Liver (tissue), 9 donors: ENCODE data around the gene STEAP3. TPM values are rescaled to one million over a fixed set of nuclear protein-coding genes. Genes with fewer than 3 reads are reported as not detected.

ENCODE experiments used
- DNase-seq: peaks from one replicate; pipeline ENCODE4 v3.0.0-alpha.2; 2017; ENCODE audit warnings: low spot score
- H3K27ac ChIP-seq, 2 donors: one replicate each; pipeline ENCODE4 v1.7.0; 2013; ENCODE audit warnings: inconsistent platforms in 2 of 2, low read length in 2 of 2, control low read depth in 1 of 2, low read depth in 1 of 2, mild to moderate bottlenecking in 1 of 2
- H3K27me3 ChIP-seq, 4 donors: one replicate each; pipeline versions ENCODE4 v1.6.1 to v1.7.0; 2013; ENCODE audit warnings: low read length in 3 of 4, inconsistent platforms in 1 of 4, mild to moderate bottlenecking in 1 of 4, moderate library complexity in 1 of 4; ENCODE audit not compliant: control insufficient read depth in 4 of 4, insufficient read depth in 4 of 4
- H3K36me3 ChIP-seq, 4 donors: one replicate each; pipeline versions ENCODE4 v1.6.1 to v1.7.0; 2013; ENCODE audit warnings: low read length in 3 of 4, mild to moderate bottlenecking in 3 of 4, low read depth in 1 of 4, moderate library complexity in 1 of 4; ENCODE audit not compliant: control insufficient read depth in 4 of 4, insufficient read depth in 3 of 4
- H3K4me1 ChIP-seq, 4 donors: one replicate each; pipeline versions ENCODE4 v1.6.1 to v1.7.0; 2013; ENCODE audit warnings: low read length in 3 of 4, mild to moderate bottlenecking in 3 of 4, moderate library complexity in 1 of 4; ENCODE audit not compliant: control insufficient read depth in 4 of 4, insufficient read depth in 4 of 4
- H3K4me3 ChIP-seq, 3 donors: one replicate each; pipeline versions ENCODE4 v1.6.1 to v1.7.0; 2013; ENCODE audit warnings: low read length in 3 of 3, control low read depth in 1 of 3, low read depth in 1 of 3, mild to moderate bottlenecking in 1 of 3
- H3K9ac ChIP-seq, 2 donors: one replicate each; pipeline ENCODE4 v1.7.0; 2013; ENCODE audit warnings: low read length in 2 of 2, mild to moderate bottlenecking in 2 of 2, moderate library complexity in 2 of 2, control low read depth in 1 of 2, low read depth in 1 of 2
- H3K9me3 ChIP-seq, 4 donors: one replicate each; pipeline versions ENCODE4 v1.6.1 to v1.7.0; 2013; ENCODE audit warnings: low read length in 3 of 4; ENCODE audit not compliant: control insufficient read depth in 4 of 4
- ATF3 ChIP-seq: IDR thresholded peaks from 2 replicates; pipeline ENCODE4 v1.6.1; 2016; ENCODE audit warnings: antibody characterized with exemption
- CTCF ChIP-seq: fragments of 150-350 bp; IDR thresholded peaks from 2 replicates; pipeline ENCODE4 v1.5.1; 2017; ENCODE audit warnings: improper control_type of control experiment, low read depth, low read length; ENCODE audit not compliant: missing input control
- FOXA1 ChIP-seq: IDR thresholded peaks from 2 replicates; pipeline ENCODE4 v1.6.1; 2016; ENCODE audit warnings: antibody characterized with exemption
- FOXA2 ChIP-seq: IDR thresholded peaks from 2 replicates; pipeline ENCODE4 v1.6.1; 2016; ENCODE audit warnings: antibody characterized with exemption
- GABPA ChIP-seq, 2 donors: IDR thresholded peaks in 1 of 2; conservative IDR thresholded peaks in 1 of 2; 2 replicates each; pipeline ENCODE4 v1.6.1; 2016; ENCODE audit warnings: antibody characterized with exemption in 2 of 2, mild to moderate bottlenecking in 1 of 2, moderate library complexity in 1 of 2
- HNF4A ChIP-seq, 2 donors: conservative IDR thresholded peaks; 2 replicates each; pipeline ENCODE4 v1.6.1; 2016; ENCODE audit warnings: antibody characterized with exemption in 2 of 2, mild to moderate bottlenecking in 2 of 2
- HNF4G ChIP-seq: IDR thresholded peaks from 2 replicates; pipeline ENCODE4 v1.6.1; 2016; ENCODE audit warnings: antibody characterized with exemption
- JUND ChIP-seq, 2 donors: IDR thresholded peaks; 2 replicates each; pipeline ENCODE4 v1.6.1; 2016; ENCODE audit warnings: antibody characterized with exemption in 2 of 2
- NR2F2 ChIP-seq: IDR thresholded peaks from 2 replicates; pipeline ENCODE4 v1.6.1; 2016; ENCODE audit warnings: antibody characterized with exemption
- RAD21 ChIP-seq, 2 donors: IDR thresholded peaks; 2 replicates each; pipeline ENCODE4 v1.6.1; 2016; ENCODE audit warnings: antibody characterized with exemption in 2 of 2, mild to moderate bottlenecking in 2 of 2
- REST ChIP-seq: IDR thresholded peaks from 2 replicates; pipeline ENCODE4 v1.6.1; 2016; ENCODE audit warnings: antibody characterized with exemption, mild to moderate bottlenecking
- RXRA ChIP-seq, 2 donors: IDR thresholded peaks; 2 replicates each; pipeline ENCODE4 v1.6.1; 2017 to 2018; ENCODE audit warnings: antibody characterized with exemption in 2 of 2, mild to moderate bottlenecking in 1 of 2
- SP1 ChIP-seq: IDR thresholded peaks from 2 replicates; pipeline ENCODE4 v1.6.1; 2018; ENCODE audit warnings: antibody characterized with exemption, mild to moderate bottlenecking
- YY1 ChIP-seq: IDR thresholded peaks from 2 replicates; pipeline ENCODE4 v1.6.1; 2016; ENCODE audit warnings: antibody characterized with exemption, mild to moderate bottlenecking
- WGBS: extraction: QIAGEN DNeasy Blood & Tissue Kit; methylation state at CpG from one replicate; pipeline ENCODE4 v1.1.7; 2013; 5-methylcytosine and 5-hydroxymethylcytosine counted together
- polyA plus RNA-seq, 2 donors: library from polyadenylated mRNA; stranded (reverse) in 1 of 2; unstranded in 1 of 2; fragments of 200-250 nt in 1 of 2; fragments of >200 nt in 1 of 2; fragmentation: Nextera tagmentation in 1 of 2; extraction: Ambion mirVana in 1 of 2; gene quantifications; one replicate each; pipeline versions ENCODE4 v1.2.1 to v1.2.3, GENCODE V29; 2013 to 2015
- total RNA-seq, 2 donors: library from RNA; depleted of rRNA; stranded (reverse); fragments of >200 nt; gene quantifications; one replicate each; pipeline ENCODE4 v1.2.3, GENCODE V29; 2014
- TF ChIP-seq, protein P1 (sequence below): IDR thresholded peaks from 2 replicates; pipeline ENCODE4 v1.6.1; 2016; ENCODE audit warnings: antibody characterized with exemption
- TF ChIP-seq, protein P2 (sequence below): IDR thresholded peaks from 2 replicates; pipeline ENCODE4 v1.6.1; 2016; ENCODE audit warnings: antibody characterized with exemption
- donor health status: healthy.
- donor health status: healthy.
- donor health status: healthy.
- donor health status: healthy.
- donor health status: healthy.

Gene STEAP3
- total and polyA plus RNA-seq, 4 donors = 44.4 to 158 (median 113) TPM

GRCh38 chr2:119177171-119177837 lies 46.3 kb upstream of the STEAP3 start:
- no peak for TF ChIP-seq SP1
- TF ChIP-seq FOXA1 = no peak
- no peak for TF ChIP-seq FOXA2
- TF ChIP-seq REST = no peak
- no peak for TF ChIP-seq GABPA (IDR thresholded peaks at IDR 0.05 in 1 of 2, conservative IDR thresholded peaks at IDR 0.05 in 1 of 2)
- no peak for TF ChIP-seq YY1
- no peak for TF ChIP-seq RAD21 (IDR thresholded peaks at IDR 0.05)
- TF ChIP-seq RXRA (IDR thresholded peaks at IDR 0.05) = no peak
- TF ChIP-seq, protein P1, sequence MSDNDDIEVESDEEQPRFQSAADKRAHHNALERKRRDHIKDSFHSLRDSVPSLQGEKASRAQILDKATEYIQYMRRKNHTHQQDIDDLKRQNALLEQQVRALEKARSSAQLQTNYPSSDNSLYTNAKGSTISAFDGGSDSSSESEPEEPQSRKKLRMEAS = no peak
- TF ChIP-seq HNF4A (conservative IDR thresholded peaks at IDR 0.05) = no peak
- no peaks in the 10 kb centered on the region for H3K9me3 ChIP-seq
- 95% methylated on average over 12 of the region's 12 CpGs for WGBS
- no peak overlapping the region for H3K27ac ChIP-seq
- DNase-seq = no peak
- no peaks in the 10 kb centered on the region for H3K4me1 ChIP-seq
- no peaks in the 10 kb centered on the region for H3K36me3 ChIP-seq
- no peaks in the 10 kb centered on the region for H3K27me3 ChIP-seq
- no peak overlapping the region for H3K4me3 ChIP-seq
- H3K9ac ChIP-seq = no peak overlapping the region

- no peak overlapping the region for H3K27ac ChIP-seq
- no peak overlapping the region for H3K9ac ChIP-seq
- H3K27me3 ChIP-seq = no peaks in the 10 kb centered on the region
- no peaks in the 10 kb centered on the region for H3K9me3 ChIP-seq
- WGBS = 82% methylated on average over 4 of the region's 4 CpGs
- H3K4me1 ChIP-seq = no peaks in the 10 kb centered on the region
- TF ChIP-seq SP1 (no peak), HNF4A (conservative IDR thresholded peaks at IDR 0.05) (no peak), YY1 (no peak), FOXA1 (no peak), NR2F2 (no peak), FOXA2 (no peak), ATF3 (no peak), HNF4G (no peak), CTCF (no peak), JUND (IDR thresholded peaks at IDR 0.05) (no peak), RAD21 (IDR thresholded peaks at IDR 0.05) (no peak), GABPA (IDR thresholded peaks at IDR 0.05 in 1 of 2, conservative IDR thresholded peaks at IDR 0.05 in 1 of 2) (no peak)
- TF ChIP-seq, protein P2, sequence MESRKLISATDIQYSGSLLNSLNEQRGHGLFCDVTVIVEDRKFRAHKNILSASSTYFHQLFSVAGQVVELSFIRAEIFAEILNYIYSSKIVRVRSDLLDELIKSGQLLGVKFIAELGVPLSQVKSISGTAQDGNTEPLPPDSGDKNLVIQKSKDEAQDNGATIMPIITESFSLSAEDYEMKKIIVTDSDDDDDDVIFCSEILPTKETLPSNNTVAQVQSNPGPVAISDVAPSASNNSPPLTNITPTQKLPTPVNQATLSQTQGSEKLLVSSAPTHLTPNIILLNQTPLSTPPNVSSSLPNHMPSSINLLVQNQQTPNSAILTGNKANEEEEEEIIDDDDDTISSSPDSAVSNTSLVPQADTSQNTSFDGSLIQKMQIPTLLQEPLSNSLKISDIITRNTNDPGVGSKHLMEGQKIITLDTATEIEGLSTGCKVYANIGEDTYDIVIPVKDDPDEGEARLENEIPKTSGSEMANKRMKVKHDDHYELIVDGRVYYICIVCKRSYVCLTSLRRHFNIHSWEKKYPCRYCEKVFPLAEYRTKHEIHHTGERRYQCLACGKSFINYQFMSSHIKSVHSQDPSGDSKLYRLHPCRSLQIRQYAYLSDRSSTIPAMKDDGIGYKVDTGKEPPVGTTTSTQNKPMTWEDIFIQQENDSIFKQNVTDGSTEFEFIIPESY = no peak
- no peak for DNase-seq
- H3K4me3 ChIP-seq = no peak overlapping the region
- no peaks in the 10 kb centered on the region for H3K36me3 ChIP-seq
Observed at GRCh38 chr2:119177838-119178190, 45.8 kb upstream of the STEAP3 start.
